Duodenal mucosa (tissue), 2 donors: ENCODE results near the gene ACBD4.

ENCODE experiments used
- H3K27ac ChIP-seq: one replicate; pipeline ENCODE4 v1.7.0; 2013; ENCODE audit warnings: low read depth, low read length
- H3K27me3 ChIP-seq, 2 donors: one replicate each; pipeline ENCODE4 v1.7.0; 2013; ENCODE audit warnings: low read length in 2 of 2, control low read depth in 1 of 2; ENCODE audit not compliant: insufficient read depth in 2 of 2, control insufficient read depth in 1 of 2
- H3K36me3 ChIP-seq, 2 donors: one replicate each; pipeline ENCODE4 v1.7.0; 2013; ENCODE audit warnings: low read length in 2 of 2, control low read depth in 1 of 2; ENCODE audit not compliant: insufficient read depth in 2 of 2, control insufficient read depth in 1 of 2
- H3K4me1 ChIP-seq, 2 donors: one replicate each; pipeline ENCODE4 v1.7.0; 2013; ENCODE audit warnings: low read length in 2 of 2, control low read depth in 1 of 2; ENCODE audit not compliant: insufficient read depth in 2 of 2, control insufficient read depth in 1 of 2
- H3K4me3 ChIP-seq, 2 donors: one replicate each; pipeline ENCODE4 v1.7.0; 2013; ENCODE audit warnings: low read length in 2 of 2, low read depth in 1 of 2
- H3K9ac ChIP-seq, 2 donors: one replicate each; pipeline ENCODE4 v1.7.0; 2013; ENCODE audit warnings: low read length in 2 of 2, low read depth in 1 of 2
- H3K9me3 ChIP-seq, 2 donors: one replicate each; pipeline ENCODE4 v1.7.0; 2013; ENCODE audit warnings: low read length in 2 of 2, control low read depth in 1 of 2; ENCODE audit not compliant: control insufficient read depth in 1 of 2

The ACBD4 gene

DNA sequence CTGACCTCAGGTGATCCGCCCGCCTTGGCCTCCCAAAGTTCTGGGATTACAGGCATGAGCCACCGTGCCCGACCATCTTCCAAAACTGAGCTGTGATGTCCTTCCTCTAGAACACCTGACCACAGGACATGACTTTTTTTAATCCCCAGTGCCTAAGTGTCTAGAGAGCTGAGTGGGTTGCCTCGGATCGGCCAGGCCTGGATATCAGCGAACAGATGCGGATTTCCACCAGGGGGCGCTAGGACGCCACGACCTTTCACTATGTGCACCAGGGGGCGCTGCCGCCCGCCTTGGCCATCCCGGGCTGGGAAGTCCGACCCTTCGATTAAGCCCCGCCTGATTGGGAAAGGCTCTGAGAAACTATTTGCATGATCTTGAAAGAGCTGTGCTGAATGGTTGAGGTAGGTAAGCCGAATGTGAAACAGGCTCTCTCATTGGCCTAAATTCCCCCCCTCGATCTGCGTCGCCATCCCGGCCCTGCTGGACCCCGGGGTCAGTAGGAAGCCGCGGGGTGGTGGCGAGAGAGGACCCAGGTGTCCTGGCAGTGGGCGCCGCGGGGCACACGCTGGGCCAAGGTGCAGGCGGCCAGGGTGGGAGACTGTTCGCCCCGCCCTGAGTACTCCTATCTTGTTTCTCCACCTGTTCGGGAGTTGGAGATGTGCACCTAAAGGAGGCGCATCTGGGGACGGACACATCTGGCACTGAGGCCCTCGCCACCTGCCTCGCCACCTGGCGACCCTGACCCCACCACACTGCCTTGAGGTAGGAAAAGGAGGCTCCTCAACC lies at the start of gene ACBD4:
TSS of gene ACBD4 (plus strand) at position 496 of the 786 bp plus-strand sequence. CDS start 458 bp downstream, outside the sequence.
- Histone ChIP-seq H3K27ac (peak within 1 kb of the TSS; percentile 68), H3K9ac (peak within 1 kb of the TSS; percentile 86 to 97), H3K36me3 (peaks cover 0 to 9% of the 10 kb centered on the region in 2 donors), H3K4me1 (peaks cover 43 to 47% of the 10 kb centered on the region in 2 donors), H3K4me3 (peak within 1 kb of the TSS; percentile 88 to 91), H3K27me3 (no peaks in the 10 kb centered on the region), H3K9me3 (no peaks in the 10 kb centered on the region)

DNA sequence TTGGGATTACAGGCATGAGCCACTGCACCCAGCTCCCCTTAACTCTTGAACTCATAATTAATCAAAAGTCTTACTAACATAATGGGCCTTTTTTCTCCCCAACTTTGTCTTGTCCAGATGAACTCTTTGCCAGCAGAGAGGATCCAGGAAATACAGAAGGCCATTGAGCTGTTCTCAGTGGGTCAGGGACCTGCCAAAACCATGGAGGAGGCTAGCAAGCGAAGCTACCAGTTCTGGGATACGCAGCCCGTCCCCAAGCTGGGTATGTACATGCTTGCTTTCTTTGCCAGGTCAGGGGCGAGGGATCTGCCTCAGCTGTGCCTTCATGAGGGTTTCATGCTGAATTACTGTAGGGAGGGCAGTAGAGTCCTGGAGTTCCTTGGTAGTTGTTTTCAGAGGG lies 49.1 kb upstream of the ACBD4 start:
- Histone ChIP-seq H3K4me1 (peaks cover 0 to 9% of the 10 kb centered on the region in 2 donors), H3K36me3 (peaks cover 29 to 89% of the 10 kb centered on the region in 2 donors), H3K27ac (peak overlapping the region; percentile 25), H3K27me3 (no peaks in the 10 kb centered on the region), H3K9me3 (no peaks in the 10 kb centered on the region), H3K9ac (no peak overlapping the region), H3K4me3 (no peak overlapping the region)

DNA sequence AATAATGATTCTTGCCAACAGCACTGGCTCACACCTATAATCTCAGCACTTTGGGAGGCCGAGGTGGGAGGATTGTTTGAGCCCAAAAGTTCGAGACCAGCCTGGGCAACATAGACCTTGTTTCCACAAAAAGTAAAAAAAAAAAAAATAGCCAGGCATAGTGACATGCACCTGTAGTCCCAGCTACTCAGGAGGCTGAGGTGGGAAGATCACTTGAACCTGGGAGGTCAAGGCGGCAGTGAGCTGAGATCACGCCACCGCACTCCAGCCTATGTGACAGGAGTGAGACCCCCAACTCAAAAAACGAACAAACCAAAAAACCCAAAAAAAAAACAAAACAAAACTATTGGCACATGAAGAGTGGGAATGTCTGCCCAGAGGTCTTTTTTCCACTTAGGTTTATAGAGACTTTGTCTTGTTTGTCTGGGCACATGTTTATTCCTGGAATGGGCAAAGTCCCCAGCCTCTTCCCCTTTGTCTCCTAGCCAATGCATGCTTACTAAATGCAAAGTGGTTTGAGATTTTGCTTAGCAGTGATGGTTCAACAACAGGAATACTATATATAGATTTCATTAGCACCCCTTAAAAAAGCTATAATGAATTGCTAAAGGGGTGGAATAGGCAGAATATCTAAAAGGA lies 48.5 kb upstream of the ACBD4 start:
- peaks cover 2 to 10% of the 10 kb centered on the region in 2 donors for H3K4me1 ChIP-seq
- H3K9ac ChIP-seq, result no peak overlapping the region
- H3K9me3 ChIP-seq, result no peaks in the 10 kb centered on the region
- H3K27me3 ChIP-seq, result no peaks in the 10 kb centered on the region
- peak overlapping the region; percentile 25 for H3K27ac ChIP-seq
- H3K36me3 ChIP-seq, result peaks cover 23 to 89% of the 10 kb centered on the region in 2 donors
- H3K4me3 ChIP-seq, result no peak overlapping the region

GRCh38 chr17:45087504-45087975 lies 47.9 kb upstream of the ACBD4 start:
- H3K4me1 ChIP-seq, result peaks cover 4 to 13% of the 10 kb centered on the region in 2 donors
- H3K9ac ChIP-seq, result no peak overlapping the region
- no peaks in the 10 kb centered on the region for H3K9me3 ChIP-seq
- no peak overlapping the region for H3K4me3 ChIP-seq
- no peaks in the 10 kb centered on the region for H3K27me3 ChIP-seq
- H3K36me3 ChIP-seq, result peaks cover 23 to 86% of the 10 kb centered on the region in 2 donors
- H3K27ac ChIP-seq, result no peak overlapping the region

- peaks cover 26 to 84% of the 10 kb centered on the region in 2 donors for H3K36me3 ChIP-seq
Observed at GRCh38 chr17:45087978-45088377, 47.5 kb upstream of the ACBD4 start.

GRCh38 chr17:45088741-45089140 lies 46.7 kb upstream of the ACBD4 start:
- no peaks in the 10 kb centered on the region for H3K27me3 ChIP-seq
- no peak overlapping the region for H3K27ac ChIP-seq
- peaks cover 4 to 16% of the 10 kb centered on the region in 2 donors for H3K4me1 ChIP-seq
- H3K4me3 ChIP-seq, result no peak overlapping the region
- H3K9me3 ChIP-seq, result no peaks in the 10 kb centered on the region
- peaks cover 30 to 82% of the 10 kb centered on the region in 2 donors for H3K36me3 ChIP-seq
- no peak overlapping the region for H3K9ac ChIP-seq

More at GRCh38 chr17:45087978-45088377, 47.5 kb upstream of the ACBD4 start:
- Histone ChIP-seq H3K9ac (no peak overlapping the region), H3K4me3 (no peak overlapping the region), H3K9me3 (no peaks in the 10 kb centered on the region), H3K4me1 (peaks cover 4 to 13% of the 10 kb centered on the region in 2 donors), H3K27me3 (no peaks in the 10 kb centered on the region), H3K27ac (no peak overlapping the region)

DNA sequence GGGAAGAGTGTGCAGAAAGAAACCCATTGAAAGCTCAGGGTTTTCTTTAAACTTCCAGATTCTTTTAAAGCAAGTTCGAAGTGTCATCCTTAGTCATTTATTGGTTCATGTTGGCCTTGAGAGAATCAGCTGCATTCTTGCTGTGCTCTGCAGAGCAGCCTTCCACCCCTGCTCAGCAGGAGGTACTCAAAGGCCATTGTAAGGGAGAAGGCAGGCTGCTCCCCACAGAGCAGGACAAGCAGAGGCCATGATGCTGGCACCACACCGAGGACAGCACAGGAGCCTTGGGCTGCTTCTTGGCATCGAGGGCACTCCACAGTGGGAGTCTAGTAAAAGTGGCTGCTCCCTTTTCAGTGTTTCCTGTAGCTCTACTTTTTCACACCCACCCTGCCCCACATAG lies 44.8 kb upstream of the ACBD4 start:
- no peak overlapping the region for H3K9ac ChIP-seq
- H3K9me3 ChIP-seq, result no peaks in the 10 kb centered on the region
- no peak overlapping the region for H3K27ac ChIP-seq
- no peaks in the 10 kb centered on the region for H3K27me3 ChIP-seq
- H3K4me3 ChIP-seq, result no peak overlapping the region
- peaks cover 4 to 16% of the 10 kb centered on the region in 2 donors for H3K4me1 ChIP-seq
- H3K36me3 ChIP-seq, result peaks cover 35 to 70% of the 10 kb centered on the region in 2 donors

DNA sequence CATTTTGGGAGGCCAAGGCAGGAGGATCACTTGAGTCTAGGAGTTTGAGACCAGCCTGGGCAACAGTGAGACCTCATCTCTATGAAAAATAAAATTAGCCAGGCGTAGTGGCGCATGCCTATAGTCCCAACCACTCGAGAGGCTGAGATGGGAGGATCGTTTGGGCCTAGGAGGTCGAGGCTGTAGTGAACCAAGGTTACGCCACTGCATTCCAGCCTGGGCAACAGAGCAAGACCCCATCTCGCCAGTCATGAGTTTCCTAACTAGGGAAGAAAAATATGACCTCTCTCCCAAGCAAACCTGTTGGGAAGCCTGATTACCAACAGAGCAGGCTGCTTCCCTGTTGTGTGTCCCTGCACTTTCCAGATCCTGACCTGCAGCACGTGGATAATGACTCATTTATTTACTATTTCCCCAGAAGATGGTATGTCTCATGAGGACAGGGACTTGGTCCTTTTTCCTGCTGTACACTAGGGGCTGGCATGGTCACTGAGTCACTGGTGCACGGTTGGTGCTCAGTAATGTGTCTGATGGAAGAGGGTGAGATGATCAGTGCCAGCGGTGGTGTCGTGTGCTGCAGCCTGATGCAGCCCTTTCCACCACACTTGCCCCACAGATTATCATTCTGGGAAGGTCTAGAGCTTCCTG lies 43.6 kb upstream of the ACBD4 start:
- Histone ChIP-seq H3K36me3 (peaks cover 42 to 74% of the 10 kb centered on the region in 2 donors), H3K4me1 (peaks cover 4 to 16% of the 10 kb centered on the region in 2 donors), H3K9ac (no peak overlapping the region), H3K9me3 (no peaks in the 10 kb centered on the region), H3K27ac (peak overlapping the region; percentile 28), H3K27me3 (no peaks in the 10 kb centered on the region), H3K4me3 (no peak overlapping the region)

DNA sequence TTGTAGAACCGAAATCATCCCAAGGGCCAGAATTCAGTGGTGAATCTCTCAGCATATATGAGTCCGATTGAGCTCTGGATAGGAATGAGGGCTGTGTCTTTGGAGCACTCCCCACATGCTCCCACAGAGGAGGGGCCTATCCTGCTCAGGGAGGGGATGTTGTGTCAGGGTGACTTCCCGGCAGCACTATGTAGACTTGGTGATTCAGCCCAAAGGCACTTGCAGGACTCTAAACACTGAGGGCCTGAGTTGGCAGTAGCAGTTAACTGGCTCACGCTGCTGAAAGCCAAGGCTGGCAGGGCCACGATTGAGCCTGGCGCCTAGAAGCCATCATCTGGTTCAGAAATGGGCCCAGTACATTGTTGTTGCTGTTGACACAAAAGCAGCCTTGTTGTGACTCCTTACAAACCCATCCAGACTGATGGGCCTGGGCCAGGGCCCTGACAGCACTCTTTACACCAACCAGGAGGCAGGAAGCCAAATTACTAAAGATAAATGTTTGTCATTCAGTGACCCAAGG lies 42.5 kb upstream of the ACBD4 start:
- H3K36me3 ChIP-seq, result peaks cover 38 to 74% of the 10 kb centered on the region in 2 donors
- H3K9ac ChIP-seq, result no peak overlapping the region
- no peaks in the 10 kb centered on the region for H3K9me3 ChIP-seq
- H3K4me1 ChIP-seq, result peaks cover 4 to 8% of the 10 kb centered on the region in 2 donors
- H3K27ac ChIP-seq, result peak overlapping the region; percentile 71
- no peaks in the 10 kb centered on the region for H3K27me3 ChIP-seq
- no peak overlapping the region for H3K4me3 ChIP-seq
